GM12878 (cell line): ENCODE results near the gene DIAPH2. TPM values are rescaled to one million over a fixed set of nuclear protein-coding genes. Genes with fewer than 3 reads are reported as not detected.

Experiments
- ATAC-seq: fragments of 200-7000 bp; cut with Tn5 transposase; 3 replicates; pipeline ENCODE4 v1.9.1; 2020; ENCODE audit warnings: mild to moderate bottlenecking, moderate library complexity
- BruUV-seq: library from RNA; stranded (reverse); fragments of 400-500 nt; replicated peaks from 2 replicates; lab custom pipeline; 2021; lab: Mats Ljungman, UMichigan
- CTCF ChIA-PET: fragments of 300-600 bp; sonication (Branson Sonifier 250); formaldehyde crosslinking; extraction: SDS; loops from one replicate; lab custom pipeline; 2021; ENCODE audit warnings: inconsistent platforms; lab: Yijun Ruan, JAX
- POLR2A ChIA-PET: fragments of 350-600 bp; formaldehyde crosslinking; extraction: SDS; loops from one replicate; lab custom pipeline; 2021; ENCODE audit warnings: inconsistent platforms; lab: Charles Lee
- RAD21 ChIA-PET: fragments of 300-600 bp; sonication (Branson Sonifier 250); formaldehyde crosslinking; loops from one replicate; lab custom pipeline; 2023; ENCODE audit warnings: antibody characterized with exemption; ENCODE audit not compliant: unreplicated experiment; lab: Charles Lee
- SMC1A ChIA-PET: fragments of 300-600 bp; sonication (Branson Sonifier 250); formaldehyde crosslinking; loops from one replicate; lab custom pipeline; 2023; ENCODE audit not compliant: unreplicated experiment, uncharacterized antibody; lab: Charles Lee
- DNase-seq: peaks from one replicate; pipeline ENCODE4 v3.0.0-alpha.2; 2011; ENCODE audit warnings: low read depth, low spot score
- FAIRE-seq: peaks from 3 replicates; lab custom pipeline; 2011; peaks lifted over from hg19 to GRCh38; lab: Jason Lieb, UNC
- H2AFZ ChIP-seq: 2 replicates; pipeline ENCODE4 v1.6.0; 2011; ENCODE audit warnings: low read depth, low read length, control low read depth; ENCODE audit not compliant: control insufficient read depth
- H3K27ac ChIP-seq: 2 replicates; pipeline ENCODE4 v1.5.1; 2011; ENCODE audit warnings: control low read depth; ENCODE audit not compliant: control insufficient read depth, insufficient read depth
- H3K27me3 ChIP-seq, 2 experiments: replicated peaks in 1 of 2; 2 replicates each; pipeline versions ENCODE4 v1.6.0 to v1.6.1; 2011; ENCODE audit warnings: low read length in 1 of 2; ENCODE audit not compliant: control insufficient read depth in 2 of 2, insufficient read depth in 2 of 2
- H3K36me3 ChIP-seq, 2 experiments: 2 replicates each; pipeline ENCODE4 v1.5.1; 2011; ENCODE audit warnings: low read length in 1 of 2; ENCODE audit not compliant: control insufficient read depth in 2 of 2, insufficient read depth in 2 of 2
- H3K4me1 ChIP-seq: 2 replicates; pipeline ENCODE4 v1.6.1; 2011; ENCODE audit warnings: mild to moderate bottlenecking, low read length, moderate library complexity, mixed read lengths; ENCODE audit not compliant: control insufficient read depth, insufficient read depth
- H3K4me2 ChIP-seq: 2 replicates; pipeline ENCODE4 v1.6.0; 2011; ENCODE audit warnings: control low read depth; ENCODE audit not compliant: control insufficient read depth, insufficient read depth
- H3K4me3 ChIP-seq: fragments of 200-600 bp; sonication (generic); 2 replicates; pipeline ENCODE4 v1.5.1; 2016
- H3K79me2 ChIP-seq: 2 replicates; pipeline ENCODE4 v1.6.0; 2011; ENCODE audit warnings: low read length; ENCODE audit not compliant: control insufficient read depth, insufficient read depth
- H3K9ac ChIP-seq: 2 replicates; pipeline ENCODE4 v1.8.0; 2011; ENCODE audit warnings: low read length, control low read depth, mixed read lengths; ENCODE audit not compliant: control insufficient read depth, insufficient read depth
- H3K9me3 ChIP-seq: replicated peaks from 3 replicates; pipeline ENCODE4 v1.5.1; 2011; ENCODE audit warnings: mild to moderate bottlenecking, low read length; ENCODE audit not compliant: control insufficient read depth, insufficient read depth
- H4K20me1 ChIP-seq: 2 replicates; pipeline ENCODE4 v1.6.0; 2011; ENCODE audit not compliant: control insufficient read depth, insufficient read depth
- FOS ChIP-seq: IDR thresholded peaks from 3 replicates; pipeline ENCODE4 v1.6.1; 2011; ENCODE audit warnings: borderline replicate concordance; ENCODE audit not compliant: insufficient read length; ENCODE audit errors: extremely low read depth
- MEF2B ChIP-seq: fragments of 450-650 bp; IDR thresholded peaks from 2 replicates; pipeline ENCODE4 v1.6.1; 2018; ENCODE audit warnings: mild to moderate bottlenecking, moderate library complexity; ENCODE audit not compliant: partially characterized antibody, poor library complexity, severe bottlenecking
- NFYB ChIP-seq: IDR thresholded peaks from 2 replicates; pipeline ENCODE4 v1.6.1; 2011; ENCODE audit warnings: low read depth, mild to moderate bottlenecking, low read length, improper control_type of control experiment, moderate library complexity; ENCODE audit not compliant: insufficient read depth
- PAX5 ChIP-seq: IDR thresholded peaks from 2 replicates; pipeline ENCODE4 v1.6.1; 2011; ENCODE audit warnings: low read depth, low read length, borderline replicate concordance
- RAD21 ChIP-seq: IDR thresholded peaks from 2 replicates; pipeline ENCODE4 v1.6.1; 2011; ENCODE audit warnings: mild to moderate bottlenecking, low read depth, low read length, moderate library complexity; ENCODE audit not compliant: insufficient read depth
- RCOR1 ChIP-seq: conservative IDR thresholded peaks from 2 replicates; pipeline ENCODE4 v1.6.1; 2012; ENCODE audit warnings: low read depth, low read length, improper control_type of control experiment
- SMARCA5 ChIP-seq: fragments of 450-650 bp; IDR thresholded peaks from 2 replicates; pipeline ENCODE4 v1.6.1; 2017; ENCODE audit warnings: mild to moderate bottlenecking
- STAT3 ChIP-seq: IDR thresholded peaks from 2 replicates; pipeline ENCODE4 v1.6.1; 2011; ENCODE audit warnings: low read depth, low read length, improper control_type of control experiment
- ZBTB4 ChIP-seq: fragments of 450-650 bp; formaldehyde crosslinking; IDR thresholded peaks from 2 replicates; pipeline ENCODE4 v1.4.0; 2022; ENCODE audit warnings: mild to moderate bottlenecking, moderate library complexity
- WGBS: methylation state at CpG from one replicate; pipeline ENCODE4 v1.1.6; 2016; ENCODE audit warnings: low lambda C conversion rate; ENCODE audit not compliant: insufficient replicate concordance, insufficient coverage; ENCODE audit errors: missing lambda C conversion rate; 5-methylcytosine and 5-hydroxymethylcytosine counted together
- in situ Hi-C: fragments of 300-500 bp; cut with MboI; formaldehyde crosslinking; loops from 9 replicates; pipeline ENCODE4 v1.14.3; 2018; ENCODE audit warnings: mixed read lengths
- intact Hi-C: fragments of 100-400 bp; cut with micrococcal nuclease; formaldehyde crosslinking; loops from one replicate; pipeline ENCODE4 v1.14.2; 2022; ENCODE audit not compliant: unreplicated experiment
- polyA plus RNA-seq, 11 experiments: library from polyadenylated mRNA; depleted of rRNA in 4 of 11; unstranded in 6 of 11; stranded (reverse) in 5 of 11; fragments of >200 nt; fragmentation: Nextera tagmentation in 4 of 11; fragmentation: Illumina TruSeq in 1 of 11; extraction: Ambion mirVana in 4 of 11; extraction: Trizol in 1 of 11; gene quantifications; 1 replicate in 1 of 11; 2 replicates in 10 of 11; pipeline versions ENCODE4 v1.2.1 to v1.2.3, GENCODE V29; 2011 to 2016; ENCODE audit warnings: inconsistent platforms in 2 of 11, missing spikeins in 2 of 11, low read depth in 1 of 11
- total RNA-seq, 4 experiments: library from RNA; depleted of rRNA in 3 of 4; stranded (reverse); fragments of >200 nt in 3 of 4; fragmentation: Illumina TruSeq in 1 of 4; extraction: Trizol in 1 of 4; gene quantifications; 2 replicates each; pipeline versions ENCODE4 v1.2.1 to v1.2.3, GENCODE V29; 2013 to 2021
- TF ChIP-seq, protein P1 (sequence below): IDR thresholded peaks from 2 replicates; pipeline ENCODE4 v1.6.1; 2011; ENCODE audit warnings: low read depth, mild to moderate bottlenecking, low read length, moderate library complexity, borderline replicate concordance; ENCODE audit errors: extremely low read depth
- TF ChIP-seq, protein P2 (sequence below): IDR thresholded peaks from 2 replicates; pipeline ENCODE4 v1.6.1; 2012; ENCODE audit warnings: low read depth, low read length, improper control_type of control experiment
- TF ChIP-seq, protein P3 (sequence below): fragments of 450-650 bp; formaldehyde crosslinking; IDR thresholded peaks from 2 replicates; pipeline ENCODE4 v1.5.0; 2022; ENCODE audit warnings: mild to moderate bottlenecking, missing genetic modification characterization

DIAPH2 gene
- total and polyA plus RNA-seq, 10 of the 15 experiments (the other 5 are each of a cell fraction or from before 2014, with no cell fraction given): 2.2 to 16.6 (median 8.8) TPM

GRCh38 chrX:96929036-96929435, 244.4 kb downstream of the DIAPH2 start (continued):
- TF ChIP-seq, protein P1, sequence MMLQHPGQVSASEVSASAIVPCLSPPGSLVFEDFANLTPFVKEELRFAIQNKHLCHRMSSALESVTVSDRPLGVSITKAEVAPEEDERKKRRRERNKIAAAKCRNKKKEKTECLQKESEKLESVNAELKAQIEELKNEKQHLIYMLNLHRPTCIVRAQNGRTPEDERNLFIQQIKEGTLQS: no peak
- no peak for TF ChIP-seq SMARCA5
- TF ChIP-seq PAX5: no peak

DNA sequence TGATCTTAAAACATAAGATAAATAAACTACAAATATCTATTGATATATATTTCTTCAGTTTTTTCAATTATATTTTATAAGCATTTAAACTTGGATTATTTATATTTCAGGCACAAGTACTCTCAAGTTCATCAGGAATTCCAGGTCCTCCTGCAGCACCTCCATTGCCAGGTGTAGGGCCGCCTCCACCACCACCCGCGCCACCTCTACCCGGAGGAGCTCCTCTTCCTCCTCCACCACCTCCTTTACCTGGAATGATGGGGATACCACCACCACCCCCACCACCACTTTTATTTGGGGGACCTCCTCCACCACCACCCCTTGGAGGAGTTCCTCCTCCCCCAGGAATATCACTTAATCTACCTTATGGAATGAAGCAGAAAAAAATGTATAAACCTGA, 273.1 kb downstream of the DIAPH2 start:
- no TSS peak for BruUV-seq
- DNase-seq: no peak
- TF ChIP-seq STAT3: no peak
- TF ChIP-seq, protein P1: no peak
- TF ChIP-seq, protein P2, sequence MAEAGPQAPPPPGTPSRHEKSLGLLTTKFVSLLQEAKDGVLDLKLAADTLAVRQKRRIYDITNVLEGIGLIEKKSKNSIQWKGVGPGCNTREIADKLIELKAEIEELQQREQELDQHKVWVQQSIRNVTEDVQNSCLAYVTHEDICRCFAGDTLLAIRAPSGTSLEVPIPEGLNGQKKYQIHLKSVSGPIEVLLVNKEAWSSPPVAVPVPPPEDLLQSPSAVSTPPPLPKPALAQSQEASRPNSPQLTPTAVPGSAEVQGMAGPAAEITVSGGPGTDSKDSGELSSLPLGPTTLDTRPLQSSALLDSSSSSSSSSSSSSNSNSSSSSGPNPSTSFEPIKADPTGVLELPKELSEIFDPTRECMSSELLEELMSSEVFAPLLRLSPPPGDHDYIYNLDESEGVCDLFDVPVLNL: no peak
- no peak for TF ChIP-seq NFYB
- TF ChIP-seq MEF2B: no peak
- no peak for TF ChIP-seq RAD21
- TF ChIP-seq, protein P3, sequence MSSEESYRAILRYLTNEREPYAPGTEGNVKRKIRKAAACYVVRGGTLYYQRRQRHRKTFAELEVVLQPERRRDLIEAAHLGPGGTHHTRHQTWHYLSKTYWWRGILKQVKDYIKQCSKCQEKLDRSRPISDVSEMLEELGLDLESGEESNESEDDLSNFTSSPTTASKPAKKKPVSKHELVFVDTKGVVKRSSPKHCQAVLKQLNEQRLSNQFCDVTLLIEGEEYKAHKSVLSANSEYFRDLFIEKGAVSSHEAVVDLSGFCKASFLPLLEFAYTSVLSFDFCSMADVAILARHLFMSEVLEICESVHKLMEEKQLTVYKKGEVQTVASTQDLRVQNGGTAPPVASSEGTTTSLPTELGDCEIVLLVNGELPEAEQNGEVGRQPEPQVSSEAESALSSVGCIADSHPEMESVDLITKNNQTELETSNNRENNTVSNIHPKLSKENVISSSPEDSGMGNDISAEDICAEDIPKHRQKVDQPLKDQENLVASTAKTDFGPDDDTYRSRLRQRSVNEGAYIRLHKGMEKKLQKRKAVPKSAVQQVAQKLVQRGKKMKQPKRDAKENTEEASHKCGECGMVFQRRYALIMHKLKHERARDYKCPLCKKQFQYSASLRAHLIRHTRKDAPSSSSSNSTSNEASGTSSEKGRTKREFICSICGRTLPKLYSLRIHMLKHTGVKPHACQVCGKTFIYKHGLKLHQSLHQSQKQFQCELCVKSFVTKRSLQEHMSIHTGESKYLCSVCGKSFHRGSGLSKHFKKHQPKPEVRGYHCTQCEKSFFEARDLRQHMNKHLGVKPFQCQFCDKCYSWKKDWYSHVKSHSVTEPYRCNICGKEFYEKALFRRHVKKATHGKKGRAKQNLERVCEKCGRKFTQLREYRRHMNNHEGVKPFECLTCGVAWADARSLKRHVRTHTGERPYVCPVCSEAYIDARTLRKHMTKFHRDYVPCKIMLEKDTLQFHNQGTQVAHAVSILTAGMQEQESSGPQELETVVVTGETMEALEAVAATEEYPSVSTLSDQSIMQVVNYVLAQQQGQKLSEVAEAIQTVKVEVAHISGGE (CRISPR knock-in tag): no peak
- no peak for TF ChIP-seq RCOR1
- TF ChIP-seq FOS: no peak
- no peak for TF ChIP-seq ZBTB4

More for the DNA sequence above, 273.1 kb downstream of the DIAPH2 start:
- Histone ChIP-seq H3K27me3 (no peaks in the 10 kb centered on the region), H4K20me1 (no peaks in the 10 kb centered on the region), H3K27ac (no peak overlapping the region), H3K36me3 (no peaks in the 10 kb centered on the region), H3K79me2 (no peaks in the 10 kb centered on the region), H3K4me1 (no peaks in the 10 kb centered on the region), H3K4me3 (no peak overlapping the region), H2AFZ (no peak overlapping the region), H3K9ac (no peak overlapping the region), H3K9me3 (peaks cover 7% of the 10 kb centered on the region; the same call in 1 of the 3 replicates), H3K4me2 (no peak overlapping the region)
- FAIRE-seq: no peak
- in situ Hi-C loops: no loop called here
- ATAC-seq: no peak
- ChIA-PET RAD21 (no interaction called here), POLR2A (no interaction called here), SMC1A (no interaction called here), CTCF (no interaction called here)
- intact Hi-C loops: no loop called here
- 96% methylated on average over 4 of the region's 4 CpGs for WGBS
